CD4-positive, alpha-beta memory T cell (primary cell): ENCODE data around the gene ZXDC. TPM values are rescaled to one million over a fixed set of nuclear protein-coding genes. Genes with fewer than 3 reads are reported as not detected.

Experiments used
- CTCF ChIA-PET: fragments of 350-600 bp; sonication (Branson Sonifier 250); formaldehyde crosslinking; loops from one replicate; lab custom pipeline; 2021; ENCODE audit warnings: inconsistent platforms; ENCODE audit not compliant: partially characterized antibody; lab: Charles Lee
- POLR2A ChIA-PET: fragments of 350-600 bp; sonication (Branson Sonifier 250); formaldehyde crosslinking; loops from one replicate; lab custom pipeline; 2021; ENCODE audit not compliant: partially characterized antibody; lab: Charles Lee
- DNase-seq, 5 donors: peaks; one replicate each; pipeline versions ENCODE4 v3.0.0 to v3.0.0-alpha.2; 2020 to 2022; ENCODE audit warnings: mixed read lengths in 1 of 5
- H3K27ac ChIP-seq: one replicate; pipeline ENCODE4 v1.7.0; 2013; ENCODE audit warnings: low read depth, low read length
- H3K27me3 ChIP-seq: 2 replicates; pipeline ENCODE4 v1.7.0; 2013; ENCODE audit warnings: mild to moderate bottlenecking, low read length, moderate library complexity; ENCODE audit not compliant: insufficient read depth
- H3K36me3 ChIP-seq: 2 replicates; pipeline ENCODE4 v1.7.0; 2013; ENCODE audit warnings: mild to moderate bottlenecking, low read length, moderate library complexity; ENCODE audit not compliant: insufficient read depth
- H3K4me1 ChIP-seq: 2 replicates; pipeline ENCODE4 v1.7.0; 2013; ENCODE audit warnings: mild to moderate bottlenecking, low read length, moderate library complexity; ENCODE audit not compliant: insufficient read depth
- H3K4me3 ChIP-seq, 2 donors: one replicate each; pipeline ENCODE4 v1.7.0; 2013; ENCODE audit warnings: low read length in 2 of 2, mild to moderate bottlenecking in 1 of 2
- H3K9me3 ChIP-seq, 2 donors: one replicate each; pipeline ENCODE4 v1.7.0; 2013; ENCODE audit warnings: low read length in 2 of 2, control low read depth in 1 of 2; ENCODE audit not compliant: control insufficient read depth in 1 of 2
- H3K27ac Mint-ChIP-seq, 7 donors: one replicate each; pipeline ENCODE4 v1.8.0; 2020 to 2021; ENCODE audit warnings: mixed read lengths in 7 of 7, mild to moderate bottlenecking in 6 of 7, inconsistent platforms in 3 of 7, moderate library complexity in 3 of 7
- H3K27me3 Mint-ChIP-seq, 2 donors: one replicate each; pipeline ENCODE4 v1.8.0; 2020 to 2021; ENCODE audit warnings: mixed read lengths in 2 of 2
- H3K36me3 Mint-ChIP-seq, 2 donors: one replicate each; pipeline ENCODE4 v1.8.0; 2020 to 2021; ENCODE audit warnings: mixed read lengths in 2 of 2, inconsistent platforms in 1 of 2, mild to moderate bottlenecking in 1 of 2
- H3K4me1 Mint-ChIP-seq, 4 donors: one replicate each; pipeline ENCODE4 v1.8.0; 2020 to 2021; ENCODE audit warnings: mixed read lengths in 4 of 4, mild to moderate bottlenecking in 1 of 4
- H3K4me3 Mint-ChIP-seq, 8 donors: one replicate each; pipeline ENCODE4 v1.8.0; 2020 to 2021; ENCODE audit warnings: mixed read lengths in 8 of 8, mild to moderate bottlenecking in 7 of 8, moderate library complexity in 6 of 8, inconsistent platforms in 3 of 8
- H3K9me3 Mint-ChIP-seq, 8 donors: one replicate each; pipeline ENCODE4 v1.8.0; 2020 to 2021; ENCODE audit warnings: mixed read lengths in 8 of 8, mild to moderate bottlenecking in 5 of 8, inconsistent platforms in 3 of 8, moderate library complexity in 1 of 8
- intact Hi-C: fragments of 100-400 bp; cut with micrococcal nuclease; formaldehyde crosslinking; loops from one replicate; pipeline ENCODE4 v1.15.1; 2023
- polyA plus RNA-seq, 2 donors: library from polyadenylated mRNA; unstranded; fragments of 300-500 nt; fragmentation: Illumina TruSeq; gene quantifications; one replicate each; pipeline ENCODE4 v1.2.3, GENCODE V29; 2021
- total RNA-seq, 2 experiments: library from RNA; stranded (reverse); gene quantifications; one replicate each; pipeline ENCODE4 v1.2.3, GENCODE V29; 2021

The ZXDC gene
- total and polyA plus RNA-seq, 4 experiments from 2014 or later: 10.3 to 66.3 (median 42.9) TPM

GRCh38 chr3:126516152-126516935 lies 40.7 kb upstream of the ZXDC start:
- no peaks in the 10 kb centered on the region for H3K36me3 ChIP-seq
- H3K4me3 ChIP-seq: no peak overlapping the region
- no peak for DNase-seq
- no peaks in the 10 kb centered on the region for H3K27me3 ChIP-seq
- intact Hi-C loops: no loop called here
- Mint-ChIP-seq H3K9me3 (no peaks in the 10 kb centered on the region), H3K27ac (no peak overlapping the region), H3K4me1 (no peaks in the 10 kb centered on the region), H3K27me3 (no peaks in the 10 kb centered on the region), H3K36me3 (no peaks in the 10 kb centered on the region), H3K4me3 (no peak overlapping the region)
- no peaks in the 10 kb centered on the region for H3K9me3 ChIP-seq
- H3K27ac ChIP-seq: no peak overlapping the region
- ChIA-PET POLR2A (no interaction called here), CTCF (no interaction called here)
- no peaks in the 10 kb centered on the region for H3K4me1 ChIP-seq

DNA sequence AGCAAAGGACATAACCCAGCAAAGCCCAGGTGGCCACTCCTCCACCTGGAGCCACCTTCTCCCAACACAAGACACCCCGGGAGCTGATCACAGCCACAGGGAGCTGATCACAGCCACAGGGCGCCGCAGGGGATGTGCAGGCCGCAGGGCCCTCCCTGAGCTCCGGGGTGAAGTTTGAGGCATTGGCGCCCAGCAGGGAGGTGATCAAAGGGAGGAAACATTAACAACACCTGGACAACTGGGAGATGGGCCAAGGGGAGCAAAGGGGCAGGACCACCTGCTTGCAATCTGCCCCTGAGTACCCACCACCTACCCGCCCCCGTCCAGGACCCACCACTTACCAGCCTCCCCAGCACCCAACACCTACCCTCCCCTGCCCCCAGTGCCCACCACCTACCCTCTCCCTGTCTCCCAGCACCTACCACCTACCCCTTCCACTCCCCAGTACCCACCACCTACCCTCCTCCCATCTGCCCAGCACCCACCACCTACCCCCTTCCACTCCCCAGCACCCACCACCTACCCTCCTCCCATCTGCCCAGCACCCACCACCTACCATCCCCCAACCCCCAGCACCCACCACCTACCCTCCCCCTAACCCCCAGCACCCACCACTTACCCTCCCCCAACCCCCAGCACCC lies 39.5 kb upstream of the ZXDC start:
- intact Hi-C loops: no loop called here
- no peaks in the 10 kb centered on the region for H3K27me3 Mint-ChIP-seq
- H3K4me1 Mint-ChIP-seq: no peaks in the 10 kb centered on the region

DNA sequence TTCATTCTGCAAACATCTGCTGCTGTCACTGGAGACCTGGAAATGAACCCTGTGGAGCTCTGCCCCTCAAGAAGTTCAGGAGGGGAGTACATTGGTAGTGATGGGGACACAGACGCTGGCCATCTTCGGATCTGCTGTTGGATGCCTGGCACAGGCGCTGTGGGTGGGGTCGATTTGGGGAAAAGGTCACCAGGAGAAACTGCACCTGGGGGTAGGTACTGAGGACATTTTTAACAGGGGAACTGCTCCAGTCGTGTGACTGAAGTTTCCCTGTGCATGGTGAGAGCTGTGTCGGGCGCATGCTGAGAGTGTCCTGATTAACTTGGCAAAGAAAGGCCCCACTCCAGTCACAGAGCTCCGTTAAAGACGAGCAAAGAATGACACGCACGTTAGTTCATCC lies 38.5 kb upstream of the ZXDC start:
- Histone ChIP-seq H3K9me3 (no peaks in the 10 kb centered on the region), H3K27ac (no peak overlapping the region), H3K27me3 (no peaks in the 10 kb centered on the region), H3K4me3 (no peak overlapping the region), H3K4me1 (no peaks in the 10 kb centered on the region), H3K36me3 (no peaks in the 10 kb centered on the region)
- Mint-ChIP-seq H3K27me3 (no peaks in the 10 kb centered on the region), H3K4me3 (no peak overlapping the region), H3K4me1 (no peaks in the 10 kb centered on the region), H3K36me3 (no peaks in the 10 kb centered on the region), H3K27ac (no peak overlapping the region), H3K9me3 (no peaks in the 10 kb centered on the region)
- ChIA-PET CTCF (interaction anchor here (1.1 kb wide), 1 partner anchor 8 kb away, joined by 5 read pairs; no protein-coding TSS in a partner anchor), POLR2A (no interaction called here)
- intact Hi-C loops: no loop called here
- no peak for DNase-seq

More for the DNA sequence above, 39.5 kb upstream of the ZXDC start:
- no peak overlapping the region for H3K4me3 Mint-ChIP-seq
- Histone ChIP-seq H3K36me3 (no peaks in the 10 kb centered on the region), H3K4me1 (no peaks in the 10 kb centered on the region), H3K4me3 (no peak overlapping the region), H3K27me3 (no peaks in the 10 kb centered on the region), H3K9me3 (no peaks in the 10 kb centered on the region), H3K27ac (no peak overlapping the region)
- no peaks in the 10 kb centered on the region for H3K9me3 Mint-ChIP-seq
- DNase-seq: no peak
- ChIA-PET CTCF (no interaction called here), POLR2A (no interaction called here)
- no peaks in the 10 kb centered on the region for H3K36me3 Mint-ChIP-seq
- no peak overlapping the region for H3K27ac Mint-ChIP-seq

DNA sequence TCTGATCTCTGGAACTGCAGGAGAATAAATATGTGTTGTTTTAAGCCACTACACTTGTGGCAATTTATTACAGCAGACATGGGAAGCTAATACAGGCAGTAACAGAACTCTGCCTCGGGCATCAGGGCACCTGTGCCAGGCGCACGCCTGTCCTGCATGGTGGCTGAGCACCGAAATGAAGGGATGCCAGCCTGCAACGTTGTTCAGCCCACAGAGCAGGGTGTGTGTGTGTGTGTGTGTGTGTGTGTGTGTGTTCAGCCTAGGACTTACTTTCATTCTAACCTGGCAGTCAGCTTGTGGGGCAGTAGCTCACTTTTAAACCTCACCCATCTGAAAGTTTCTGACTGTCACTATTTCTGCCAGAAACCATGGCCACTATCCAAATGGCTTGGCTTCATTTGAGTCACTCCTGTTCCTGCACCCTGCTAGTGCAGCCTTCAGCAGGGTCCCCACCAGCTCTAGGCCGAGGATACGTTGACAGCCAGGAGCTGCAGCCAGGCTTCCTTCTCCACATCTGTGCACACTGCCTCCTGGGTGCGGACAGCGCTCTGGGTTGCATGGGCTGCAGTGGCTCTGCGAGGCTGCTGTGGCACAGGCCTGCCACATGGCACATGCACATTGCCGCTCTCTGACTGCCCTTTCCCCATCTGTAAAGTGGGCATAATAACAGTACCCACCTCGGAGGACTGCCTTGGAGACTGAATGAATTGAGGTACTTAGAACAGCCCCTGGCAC lies 37.4 kb upstream of the ZXDC start:
- intact Hi-C loops: no loop called here
- Histone ChIP-seq H3K36me3 (no peaks in the 10 kb centered on the region), H3K9me3 (no peaks in the 10 kb centered on the region), H3K4me1 (no peaks in the 10 kb centered on the region), H3K4me3 (no peak overlapping the region), H3K27ac (no peak overlapping the region), H3K27me3 (no peaks in the 10 kb centered on the region)
- DNase-seq: no peak
- ChIA-PET CTCF (interaction anchor here (1.1 kb wide), 1 partner anchor 9 kb away, joined by 5 read pairs; no protein-coding TSS in a partner anchor), POLR2A (no interaction called here)
- H3K4me3 Mint-ChIP-seq: no peak overlapping the region
- no peaks in the 10 kb centered on the region for H3K27me3 Mint-ChIP-seq
- H3K36me3 Mint-ChIP-seq: no peaks in the 10 kb centered on the region
- H3K4me1 Mint-ChIP-seq: no peaks in the 10 kb centered on the region
- peaks cover 0 to 4% (median 0%) of the 10 kb centered on the region in 8 donors for H3K9me3 Mint-ChIP-seq
- no peak overlapping the region for H3K27ac Mint-ChIP-seq

DNA sequence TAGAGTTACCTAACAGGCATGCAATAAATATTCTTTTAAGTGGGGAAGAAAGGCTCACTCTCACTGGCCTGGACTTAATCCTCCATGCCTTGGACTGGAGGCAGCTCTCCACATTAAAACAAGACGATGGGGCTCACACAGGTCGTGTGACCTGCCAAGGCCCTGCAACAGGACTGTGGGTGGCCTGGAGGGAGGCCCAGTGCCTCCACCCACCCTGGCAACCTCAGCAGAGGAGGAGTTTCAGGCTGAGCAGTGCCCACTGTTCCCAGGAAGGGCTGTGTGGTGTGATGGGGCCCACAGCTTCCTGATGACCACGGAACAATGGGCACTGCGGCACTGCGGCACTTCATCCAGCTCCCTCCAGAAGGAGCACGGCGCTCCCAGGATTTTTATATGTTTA lies 36.3 kb upstream of the ZXDC start:
- Histone ChIP-seq H3K4me1 (no peaks in the 10 kb centered on the region), H3K4me3 (no peak overlapping the region), H3K9me3 (no peaks in the 10 kb centered on the region), H3K27me3 (no peaks in the 10 kb centered on the region), H3K27ac (no peak overlapping the region), H3K36me3 (no peaks in the 10 kb centered on the region)
- no peak for DNase-seq
- intact Hi-C loops: no loop called here
- Mint-ChIP-seq H3K36me3 (no peaks in the 10 kb centered on the region), H3K27me3 (no peaks in the 10 kb centered on the region), H3K4me3 (no peak overlapping the region), H3K9me3 (peaks cover 0 to 4% (median 0%) of the 10 kb centered on the region in 8 donors), H3K4me1 (no peaks in the 10 kb centered on the region), H3K27ac (no peak overlapping the region)
- ChIA-PET CTCF (interaction anchor here (0.7 to 2.6 kb wide), 2 partner anchors 11 to 16 kb away, joined by 3 to 14 read pairs; partner anchors contain the start of gene CHST13), POLR2A (no interaction called here)

DNA sequence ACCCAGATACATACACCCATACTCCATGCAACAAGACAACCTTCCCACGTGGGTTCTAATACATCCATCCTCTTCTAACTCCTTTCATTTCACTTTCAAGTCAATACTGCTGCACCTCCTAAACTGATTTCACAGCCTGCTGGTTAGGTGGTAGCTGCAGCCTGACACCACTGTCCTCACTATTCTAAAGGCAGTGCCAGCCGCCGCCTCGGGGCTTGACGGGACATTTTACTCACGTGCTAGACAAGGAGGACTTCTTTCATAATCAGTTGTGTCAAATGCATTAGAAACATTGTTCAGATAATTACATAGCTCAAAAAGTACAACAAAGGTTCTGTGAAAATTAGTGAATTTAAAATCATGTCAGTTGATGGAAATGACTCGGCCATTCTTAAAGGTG lies 35.6 kb upstream of the ZXDC start:
- CTCF ChIA-PET: interaction anchor here (2.6 kb wide), 1 partner anchor 11 kb away, joined by 14 read pairs; the partner anchor contains the start of gene CHST13
- Histone ChIP-seq H3K4me3 (no peak overlapping the region), H3K4me1 (no peaks in the 10 kb centered on the region), H3K36me3 (no peaks in the 10 kb centered on the region), H3K27me3 (no peaks in the 10 kb centered on the region), H3K9me3 (no peaks in the 10 kb centered on the region), H3K27ac (no peak overlapping the region)
- Mint-ChIP-seq H3K4me1 (no peaks in the 10 kb centered on the region), H3K27me3 (no peaks in the 10 kb centered on the region), H3K36me3 (no peaks in the 10 kb centered on the region), H3K9me3 (peaks cover 0 to 4% (median 0%) of the 10 kb centered on the region in 8 donors), H3K4me3 (no peak overlapping the region), H3K27ac (no peak overlapping the region)
- POLR2A ChIA-PET: no interaction called here
- intact Hi-C loops: no loop called here
- no peak for DNase-seq

GRCh38 chr3:126510308-126510910 lies 34.7 kb upstream of the ZXDC start:
- Histone ChIP-seq H3K9me3 (no peaks in the 10 kb centered on the region), H3K36me3 (no peaks in the 10 kb centered on the region), H3K27me3 (no peaks in the 10 kb centered on the region), H3K4me1 (no peaks in the 10 kb centered on the region), H3K27ac (no peak overlapping the region), H3K4me3 (no peak overlapping the region)
- no peak for DNase-seq
- Mint-ChIP-seq H3K4me1 (no peaks in the 10 kb centered on the region), H3K9me3 (peaks cover 0 to 4% (median 0%) of the 10 kb centered on the region in 8 donors), H3K27ac (no peak overlapping the region), H3K27me3 (no peaks in the 10 kb centered on the region), H3K4me3 (no peak overlapping the region), H3K36me3 (no peaks in the 10 kb centered on the region)
- ChIA-PET CTCF (interaction anchor here (2.6 kb wide), 1 partner anchor 12 kb away, joined by 14 read pairs; the partner anchor contains the start of gene CHST13), POLR2A (no interaction called here)
- intact Hi-C loops: no loop called here
